IMR-90 (cell line): ENCODE measurements around the gene DEPDC1.
"Not testable (repeated sequence)": the region's sequence is repeated elsewhere in the genome, so short reads cannot be mapped to it uniquely, and the experiment has no call there.

ENCODE experiments used
- BHLHE40 ChIP-seq: fragments of 150-350 bp; IDR thresholded peaks from 2 replicates; pipeline ENCODE4 v1.6.1; 2016; ENCODE audit warnings: mild to moderate bottlenecking, low read depth, low read length
- FOS ChIP-seq: fragments of 150-350 bp; IDR thresholded peaks from 2 replicates; pipeline ENCODE4 v1.6.1; 2016; ENCODE audit warnings: low read depth, low read length
- MAFK ChIP-seq: IDR thresholded peaks from 2 replicates; pipeline ENCODE4 v1.6.1; 2012; ENCODE audit warnings: low read depth, low read length, improper control_type of control experiment
- MAZ ChIP-seq: IDR thresholded peaks from 2 replicates; pipeline ENCODE4 v1.6.1; 2012; ENCODE audit warnings: low read depth, mild to moderate bottlenecking, low read length, improper control_type of control experiment, moderate library complexity, borderline replicate concordance
- MXI1 ChIP-seq: IDR thresholded peaks from 2 replicates; pipeline ENCODE4 v1.6.1; 2012; ENCODE audit warnings: low read depth, mild to moderate bottlenecking, low read length, moderate library complexity, borderline replicate concordance
- POLR2A ChIP-seq: IDR thresholded peaks from 2 replicates; pipeline ENCODE4 v1.6.1; 2012; ENCODE audit warnings: mild to moderate bottlenecking, low read depth, low read length
- RFX5 ChIP-seq: IDR thresholded peaks from 2 replicates; pipeline ENCODE4 v1.8.0; 2012; ENCODE audit warnings: low read depth, mild to moderate bottlenecking, low read length, moderate library complexity
- SMC3 ChIP-seq: fragments of 150-350 bp; IDR thresholded peaks from 2 replicates; pipeline ENCODE4 v1.6.1; 2016; ENCODE audit warnings: low read depth, mild to moderate bottlenecking, antibody characterized with exemption, low read length, moderate library complexity
- TF ChIP-seq, protein P1 (sequence below): conservative IDR thresholded peaks from 2 replicates; pipeline ENCODE4 v1.5.1; 2012; ENCODE audit warnings: mild to moderate bottlenecking, low read depth, low read length, improper control_type of control experiment
- TF ChIP-seq, protein P2 (sequence below): fragments of 150-350 bp; IDR thresholded peaks from 2 replicates; pipeline ENCODE4 v1.6.1; 2017; ENCODE audit warnings: mild to moderate bottlenecking, antibody characterized with exemption, low read length, low read depth

DNA sequence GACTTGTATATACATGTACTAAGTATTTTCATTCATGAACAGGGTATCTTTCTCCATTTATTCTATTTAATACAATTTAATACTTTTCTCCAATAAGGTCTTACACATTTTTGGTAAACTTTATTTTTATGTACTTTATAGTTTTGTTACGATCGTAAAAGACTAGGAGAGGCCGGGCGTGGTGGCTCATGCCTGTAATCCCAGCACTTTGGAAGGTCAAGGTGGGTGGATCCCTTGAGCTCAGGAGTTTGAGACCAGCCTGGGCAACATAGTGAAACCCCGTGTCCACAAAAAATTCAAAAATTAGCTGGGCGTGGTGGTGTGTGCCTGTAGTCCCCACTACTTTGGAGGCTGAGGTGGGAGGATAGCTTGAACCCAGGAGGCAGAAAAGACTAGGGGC lies 4.6 kb downstream of the DEPDC1 start:
- not testable (repeated sequence) for TF ChIP-seq BHLHE40, POLR2A, RFX5, MXI1, MAZ, MAFK, FOS, SMC3
- TF ChIP-seq, protein P1, sequence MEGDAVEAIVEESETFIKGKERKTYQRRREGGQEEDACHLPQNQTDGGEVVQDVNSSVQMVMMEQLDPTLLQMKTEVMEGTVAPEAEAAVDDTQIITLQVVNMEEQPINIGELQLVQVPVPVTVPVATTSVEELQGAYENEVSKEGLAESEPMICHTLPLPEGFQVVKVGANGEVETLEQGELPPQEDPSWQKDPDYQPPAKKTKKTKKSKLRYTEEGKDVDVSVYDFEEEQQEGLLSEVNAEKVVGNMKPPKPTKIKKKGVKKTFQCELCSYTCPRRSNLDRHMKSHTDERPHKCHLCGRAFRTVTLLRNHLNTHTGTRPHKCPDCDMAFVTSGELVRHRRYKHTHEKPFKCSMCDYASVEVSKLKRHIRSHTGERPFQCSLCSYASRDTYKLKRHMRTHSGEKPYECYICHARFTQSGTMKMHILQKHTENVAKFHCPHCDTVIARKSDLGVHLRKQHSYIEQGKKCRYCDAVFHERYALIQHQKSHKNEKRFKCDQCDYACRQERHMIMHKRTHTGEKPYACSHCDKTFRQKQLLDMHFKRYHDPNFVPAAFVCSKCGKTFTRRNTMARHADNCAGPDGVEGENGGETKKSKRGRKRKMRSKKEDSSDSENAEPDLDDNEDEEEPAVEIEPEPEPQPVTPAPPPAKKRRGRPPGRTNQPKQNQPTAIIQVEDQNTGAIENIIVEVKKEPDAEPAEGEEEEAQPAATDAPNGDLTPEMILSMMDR = not testable (repeated sequence)
- TF ChIP-seq, protein P2, sequence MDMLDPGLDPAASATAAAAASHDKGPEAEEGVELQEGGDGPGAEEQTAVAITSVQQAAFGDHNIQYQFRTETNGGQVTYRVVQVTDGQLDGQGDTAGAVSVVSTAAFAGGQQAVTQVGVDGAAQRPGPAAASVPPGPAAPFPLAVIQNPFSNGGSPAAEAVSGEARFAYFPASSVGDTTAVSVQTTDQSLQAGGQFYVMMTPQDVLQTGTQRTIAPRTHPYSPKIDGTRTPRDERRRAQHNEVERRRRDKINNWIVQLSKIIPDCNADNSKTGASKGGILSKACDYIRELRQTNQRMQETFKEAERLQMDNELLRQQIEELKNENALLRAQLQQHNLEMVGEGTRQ = not testable (repeated sequence)
